Esophagus mucosa (tissue), 1 donor: ENCODE data around the gene TUBGCP6. TPM values are rescaled to one million over a fixed set of nuclear protein-coding genes. Genes with fewer than 3 reads are reported as not detected.
"Not testable (repeated sequence)": the region's sequence is repeated elsewhere in the genome, so short reads cannot be mapped to it uniquely, and the experiment has no call there.

Source experiments
- ATAC-seq: fragments of 200-7000 bp; cut with Tn5 transposase; one replicate; pipeline ENCODE4 v1.9.1; 2020
- total RNA-seq: library from RNA; stranded (reverse); gene quantifications from one replicate; pipeline ENCODE4 v1.2.4, GENCODE V29; 2023
- donor health status: DM: yes; HTN: yes; CAD: no.

TUBGCP6 gene
- total RNA-seq, 1 donor from 2014 or later = 14.8 TPM

DNA sequence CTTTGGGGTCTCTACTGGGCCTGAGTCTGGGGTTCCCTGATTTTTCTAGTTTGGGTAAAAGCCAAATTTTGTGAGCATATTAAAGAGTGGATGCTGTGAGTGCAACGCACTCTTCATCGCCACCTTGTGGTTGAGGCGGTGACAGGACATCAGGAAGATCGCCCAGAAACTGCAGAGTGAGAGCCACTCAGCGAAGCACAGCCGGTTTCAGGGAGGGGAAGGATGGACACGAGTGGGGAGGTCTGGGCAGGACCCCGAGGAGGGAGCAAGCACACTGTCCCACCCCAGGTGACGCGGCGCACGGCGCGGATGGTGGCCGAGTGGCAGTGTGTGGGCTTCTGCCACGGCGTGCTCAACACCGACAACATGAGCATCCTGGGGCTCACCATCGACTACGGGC lies 34.9 kb downstream of the TUBGCP6 start:
- peak; percentile 67 for ATAC-seq

- peak; percentile 18 for ATAC-seq
Measured at GRCh38 chr22:50208939-50209892, 35.6 kb downstream of the TUBGCP6 start.

GRCh38 chr22:50208430-50208938 lies 36.3 kb downstream of the TUBGCP6 start:
- no peak for ATAC-seq

DNA sequence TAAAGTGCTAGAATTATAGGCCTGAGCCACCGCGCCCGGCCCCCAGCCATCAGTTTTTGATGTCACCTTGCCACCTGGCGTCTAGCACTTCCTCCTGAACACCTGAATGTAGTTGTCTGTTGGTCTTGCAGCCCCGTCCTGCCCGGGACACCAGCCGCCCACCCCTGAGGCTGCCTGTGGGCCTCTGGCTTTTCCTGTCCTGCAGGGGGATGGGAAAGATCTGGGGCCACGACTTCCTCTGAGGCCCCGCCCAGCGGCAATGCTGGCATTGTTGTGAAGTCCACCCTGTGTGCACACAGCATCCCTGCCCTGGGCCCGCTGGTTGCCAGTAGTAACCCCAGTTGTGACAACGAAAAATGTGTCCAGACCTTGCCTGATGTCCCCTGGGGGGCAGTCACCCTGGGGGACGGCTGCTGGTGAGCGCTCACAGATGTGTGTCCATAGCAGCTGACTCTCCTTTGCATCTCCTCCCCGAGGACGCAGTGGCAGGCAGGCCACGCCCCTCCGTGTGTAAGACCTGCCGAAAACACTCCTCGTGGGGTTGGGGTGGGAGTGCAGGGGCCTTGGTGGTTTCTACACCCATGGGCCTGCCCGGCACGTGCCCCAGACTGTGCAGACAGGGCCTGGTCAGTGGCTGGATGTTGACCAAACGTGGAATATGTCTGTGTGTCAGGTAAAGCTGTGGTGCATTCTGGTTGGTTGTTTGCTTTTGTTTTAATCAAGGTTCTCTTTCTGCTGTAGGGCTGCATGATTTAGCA lies 37.3 kb downstream of the TUBGCP6 start:
- no peak for ATAC-seq

GRCh38 chr22:50206599-50206998 lies 38.2 kb downstream of the TUBGCP6 start:
- ATAC-seq = no peak

DNA sequence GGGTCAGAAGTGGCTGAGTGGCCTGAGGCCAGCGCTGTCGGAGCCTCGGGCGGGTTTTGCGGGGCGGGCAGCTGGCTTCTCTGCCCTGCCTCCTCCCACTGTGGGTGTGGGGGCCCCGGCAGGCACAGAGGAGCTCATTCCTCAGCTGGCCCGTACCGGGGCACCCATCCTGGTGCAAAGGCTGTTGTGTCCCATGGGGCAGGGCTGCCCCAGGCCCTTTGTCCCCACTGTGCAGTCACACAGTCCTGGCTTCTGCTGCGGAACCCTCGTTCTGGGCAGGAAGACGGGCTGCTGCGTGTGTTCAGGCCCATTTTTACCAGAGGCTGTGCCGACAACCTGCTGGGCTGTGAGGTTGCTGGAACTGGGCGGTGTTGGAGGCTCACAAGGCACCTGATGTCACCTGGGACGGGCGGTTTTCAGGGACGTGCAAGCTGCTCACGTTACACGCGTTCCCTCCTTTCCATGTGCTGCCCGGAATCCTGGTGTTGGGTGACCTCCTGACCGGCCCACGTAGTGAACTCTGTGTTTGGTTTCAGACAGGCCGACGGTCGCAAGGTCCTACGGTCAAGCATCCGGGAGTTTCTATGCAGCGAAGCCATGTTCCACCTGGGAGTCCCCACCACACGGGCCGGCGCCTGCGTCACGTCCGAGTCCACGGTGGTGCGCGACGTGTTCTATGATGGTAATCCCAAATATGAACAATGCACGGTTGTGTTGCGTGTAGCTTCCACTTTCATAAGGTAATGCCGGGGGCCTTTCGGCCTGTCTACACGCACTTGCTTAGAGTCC lies 38.8 kb downstream of the TUBGCP6 start:
- no peak for ATAC-seq

- not testable (repeated sequence) for ATAC-seq
Measured at GRCh38 chr22:50204998-50205397, 39.8 kb downstream of the TUBGCP6 start.

DNA sequence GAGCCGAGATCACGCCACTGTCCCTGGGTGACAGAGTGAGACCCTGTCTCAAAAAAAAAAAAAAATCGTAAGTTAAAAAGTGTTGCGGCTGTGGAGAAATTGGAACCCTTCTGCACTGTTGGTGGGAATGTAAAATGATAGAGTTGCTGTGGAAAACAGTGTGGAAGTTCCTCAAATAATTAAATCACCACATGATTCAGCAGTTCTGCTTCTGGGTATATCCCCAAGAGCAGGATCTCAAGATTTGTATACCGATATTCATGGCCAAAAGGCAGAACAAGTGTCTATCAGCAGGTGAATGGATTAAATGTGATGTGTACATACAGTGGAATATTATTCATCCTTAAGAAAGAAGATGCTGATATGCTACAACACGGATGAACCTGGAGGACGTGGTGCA lies 40.3 kb downstream of the TUBGCP6 start:
- no peak for ATAC-seq

GRCh38 chr22:50203288-50203687 lies 41.5 kb downstream of the TUBGCP6 start:
- no peak for ATAC-seq

GRCh38 chr22:50202130-50202666 lies 42.6 kb downstream of the TUBGCP6 start:
- ATAC-seq = no peak

- peak; percentile 35 for ATAC-seq
Measured at GRCh38 chr22:50201191-50202129, 43.4 kb downstream of the TUBGCP6 start.

- ATAC-seq = peak; percentile 85
Measured at GRCh38 chr22:50200461-50201190, 44.2 kb downstream of the TUBGCP6 start, which contains the start of gene SELENOO. Gene SELENOO, plus strand, starts transcription at chr22:50201011. Its CDS starts 26 bp downstream, at chr22:50201037.

DNA sequence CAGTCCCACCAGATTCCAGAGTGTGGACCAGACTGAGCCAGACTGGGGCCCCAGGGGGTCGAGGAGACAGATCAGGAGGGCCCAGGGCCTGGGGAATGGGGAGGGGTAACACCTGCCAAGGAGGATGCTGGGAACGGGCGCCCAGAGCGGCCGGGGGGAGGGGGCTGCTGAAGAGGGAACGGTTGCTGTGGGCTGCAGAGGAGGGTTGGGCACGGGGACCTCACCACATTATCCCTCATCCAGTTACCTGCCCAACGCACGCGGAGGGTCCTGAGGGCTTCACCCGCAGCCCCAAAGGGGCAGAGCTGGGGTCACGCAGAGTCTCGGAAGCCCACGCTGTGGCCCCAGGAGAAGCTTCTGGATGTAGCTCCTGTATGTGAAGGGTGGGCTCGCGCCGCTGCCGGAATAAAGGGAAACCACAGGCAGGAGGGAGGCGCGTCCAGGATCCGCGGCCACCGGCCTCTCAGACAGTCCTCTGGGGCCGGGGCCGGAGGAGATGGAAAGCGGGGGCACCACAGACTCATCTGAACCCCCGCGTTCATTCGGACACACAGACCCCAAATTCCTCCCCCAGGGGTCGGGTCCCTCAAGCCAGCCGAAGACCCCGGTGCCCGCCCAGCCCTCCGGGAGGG lies 44.9 kb downstream of the TUBGCP6 start:
- peak; percentile 3 for ATAC-seq

- no peak for ATAC-seq
Measured at GRCh38 chr22:50199251-50199721, 45.5 kb downstream of the TUBGCP6 start.

DNA sequence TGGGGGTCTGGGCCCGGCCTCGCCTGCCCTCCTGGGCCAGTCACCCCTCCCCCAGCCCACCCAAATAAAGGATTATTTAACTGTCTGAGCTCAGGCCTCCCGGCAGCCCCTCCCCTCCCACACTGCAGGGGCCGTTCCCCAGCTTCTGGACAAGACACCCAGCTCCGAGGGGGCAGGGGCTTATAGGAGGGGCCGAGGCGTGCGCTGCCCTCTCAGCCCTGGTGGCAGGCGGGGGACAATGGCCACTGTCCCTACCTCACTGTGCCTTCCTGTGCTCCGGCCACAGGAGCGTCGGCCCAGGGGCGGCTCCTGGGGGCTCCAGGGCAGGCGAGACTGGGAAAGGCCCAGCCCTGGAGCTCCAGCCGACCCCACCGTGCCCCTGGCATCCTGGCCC lies 46.2 kb downstream of the TUBGCP6 start:
- no peak for ATAC-seq

DNA sequence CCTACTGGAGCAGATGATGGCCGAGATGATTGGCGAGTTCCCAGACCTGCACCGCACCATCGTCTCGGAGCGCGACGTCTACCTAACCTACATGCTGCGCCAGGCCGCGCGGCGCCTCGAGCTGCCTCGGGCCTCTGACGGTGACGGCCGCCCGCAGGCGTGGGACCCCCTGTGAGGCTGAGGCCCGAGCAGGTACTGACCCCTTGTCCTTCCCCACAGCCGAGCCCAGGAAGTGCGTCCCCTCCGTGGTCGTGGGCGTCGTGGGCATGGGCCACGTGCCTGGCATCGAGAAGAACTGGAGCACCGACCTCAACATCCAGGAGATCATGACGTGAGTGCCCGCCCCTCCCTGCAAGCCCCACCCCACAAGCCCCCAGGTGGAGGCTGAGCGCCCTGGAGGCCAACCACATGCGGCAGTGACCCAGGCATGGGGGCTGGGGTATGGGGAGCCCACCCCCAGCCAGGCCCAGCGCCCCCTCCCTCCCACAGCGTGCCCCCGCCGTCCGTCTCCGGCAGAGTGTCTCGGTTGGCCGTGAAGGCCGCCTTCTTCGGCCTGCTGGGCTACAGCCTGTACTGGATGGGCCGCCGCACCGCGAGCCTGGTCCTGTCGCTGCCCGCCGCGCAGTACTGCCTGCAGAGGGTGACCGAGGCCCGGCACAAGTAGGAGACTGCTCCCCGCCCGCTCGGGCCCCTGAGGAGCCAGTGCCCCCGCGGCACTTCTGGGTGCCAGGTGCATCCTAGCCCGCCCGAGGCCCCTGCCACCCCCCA lies 46.8 kb downstream of the TUBGCP6 start:
- no peak for ATAC-seq

DNA sequence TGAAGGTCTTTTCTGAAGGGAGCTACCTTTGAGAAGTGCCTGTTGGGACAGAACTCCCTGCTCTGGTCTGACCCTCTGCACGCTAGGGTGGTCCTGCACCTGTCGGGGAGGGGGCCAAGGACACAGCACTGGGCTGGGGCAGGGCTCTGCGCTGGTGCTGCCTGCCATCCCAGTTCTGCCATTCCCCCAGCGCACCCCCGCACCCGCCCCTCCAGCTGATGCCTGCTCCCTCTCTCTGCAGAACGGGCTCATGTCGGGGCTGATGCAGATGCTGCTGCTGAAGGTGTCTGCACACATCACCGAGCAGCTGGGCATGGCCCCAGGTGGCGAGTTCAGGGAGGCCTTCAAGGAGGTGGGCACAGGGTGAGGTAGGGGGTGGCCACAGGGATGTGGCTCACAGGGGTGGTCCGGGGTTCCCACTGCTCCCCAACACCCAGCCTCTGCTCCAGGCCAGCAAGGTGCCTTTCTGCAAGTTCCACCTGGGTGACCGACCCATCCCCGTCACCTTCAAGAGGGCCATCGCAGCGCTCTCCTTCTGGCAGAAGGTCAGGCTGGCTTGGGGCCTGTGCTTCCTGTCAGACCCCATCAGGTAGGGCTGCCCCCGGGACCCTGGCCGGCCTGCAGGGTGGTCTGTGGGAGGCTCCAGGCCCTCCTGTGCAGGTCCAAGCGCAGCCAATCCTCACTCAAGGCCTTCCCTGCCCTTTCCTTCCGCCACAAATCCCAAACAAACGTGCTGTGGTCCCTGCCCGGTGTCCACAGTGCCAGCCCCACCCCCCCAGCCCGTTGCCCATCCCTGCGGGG lies 47.6 kb downstream of the TUBGCP6 start:
- no peak for ATAC-seq

GRCh38 chr22:50196256-50196655 lies 48.6 kb downstream of the TUBGCP6 start:
- ATAC-seq = no peak
